ENCODE results near the gene SRP54. TPM values are rescaled to one million over a fixed set of nuclear protein-coding genes. Genes with fewer than 3 reads are reported as not detected.

Gene SRP54
- polyA plus RNA-seq, 3 donors = 24.9 to 33.6 (median 25.4) TPM

GRCh38 chr14:35028435-35028834, 45.6 kb downstream of the SRP54 start:
- H3K9me3 ChIP-seq (replicated peaks in 1 of 2; ENCODE audit: control insufficient read depth in 1 of 2, insufficient read depth in 1 of 2, low read length in 2 of 2) = peaks cover 0 to 4% of the 10 kb centered on the region in 2 donors
- H3K27ac ChIP-seq (ENCODE audit: low read depth in 1 of 2, low read length in 2 of 2) = no peak overlapping the region
- no peaks in the 10 kb centered on the region for H4K20me1 ChIP-seq (ENCODE audit: insufficient read depth, low read length)
- intact Hi-C loops (cut with micrococcal nuclease) = no loop called here
- WGBS (ENCODE audit: insufficient coverage) = no CpG with 5 or more reads among the region's 2 CpGs
- Mint-ChIP-seq H3K27me3 (ENCODE audit: low read depth in 3 of 3) (no peaks in the 10 kb centered on the region), H3K36me3 (peaks cover 60 to 85% of the 10 kb centered on the region in 2 donors), H3K4me1 (no peaks in the 10 kb centered on the region), H3K27ac (no peak overlapping the region), H3K9me3 (peaks cover under 1 to 6% (median 3%) of the 10 kb centered on the region in 7 donors), H3K4me3 (no peak overlapping the region)
- H3K79me2 ChIP-seq (ENCODE audit: insufficient read depth, low read length) = no peaks in the 10 kb centered on the region
- no peak overlapping the region for H3K4me2 ChIP-seq (replicated peaks; ENCODE audit: extremely low read depth, low read length, poor library complexity, severe bottlenecking)
- H3K4me1 ChIP-seq (ENCODE audit: control insufficient read depth in 1 of 2, insufficient read depth in 2 of 2, low read length in 2 of 2) = no peaks in the 10 kb centered on the region
- H3K4me3 ChIP-seq (replicated peaks in 1 of 3; ENCODE audit: low read depth in 2 of 3, low read length in 3 of 3) = no peak overlapping the region
- peaks cover 73 to 88% of the 10 kb centered on the region in 2 donors for H3K36me3 ChIP-seq (replicated peaks in 1 of 2; ENCODE audit: control insufficient read depth in 1 of 2, insufficient read depth in 2 of 2, low read length in 2 of 2)
- TF ChIP-seq, protein P1, sequence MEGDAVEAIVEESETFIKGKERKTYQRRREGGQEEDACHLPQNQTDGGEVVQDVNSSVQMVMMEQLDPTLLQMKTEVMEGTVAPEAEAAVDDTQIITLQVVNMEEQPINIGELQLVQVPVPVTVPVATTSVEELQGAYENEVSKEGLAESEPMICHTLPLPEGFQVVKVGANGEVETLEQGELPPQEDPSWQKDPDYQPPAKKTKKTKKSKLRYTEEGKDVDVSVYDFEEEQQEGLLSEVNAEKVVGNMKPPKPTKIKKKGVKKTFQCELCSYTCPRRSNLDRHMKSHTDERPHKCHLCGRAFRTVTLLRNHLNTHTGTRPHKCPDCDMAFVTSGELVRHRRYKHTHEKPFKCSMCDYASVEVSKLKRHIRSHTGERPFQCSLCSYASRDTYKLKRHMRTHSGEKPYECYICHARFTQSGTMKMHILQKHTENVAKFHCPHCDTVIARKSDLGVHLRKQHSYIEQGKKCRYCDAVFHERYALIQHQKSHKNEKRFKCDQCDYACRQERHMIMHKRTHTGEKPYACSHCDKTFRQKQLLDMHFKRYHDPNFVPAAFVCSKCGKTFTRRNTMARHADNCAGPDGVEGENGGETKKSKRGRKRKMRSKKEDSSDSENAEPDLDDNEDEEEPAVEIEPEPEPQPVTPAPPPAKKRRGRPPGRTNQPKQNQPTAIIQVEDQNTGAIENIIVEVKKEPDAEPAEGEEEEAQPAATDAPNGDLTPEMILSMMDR (IDR thresholded peaks at IDR 0.05) = no peak
- no peak overlapping the region for H3K9ac ChIP-seq (ENCODE audit: insufficient read depth, low read length, poor library complexity, severe bottlenecking)
- H3K27me3 ChIP-seq (ENCODE audit: control insufficient read depth in 2 of 2, insufficient read depth in 2 of 2, low read length in 2 of 2) = no peaks in the 10 kb centered on the region
- DNase-seq = no peak
- H2AFZ ChIP-seq (ENCODE audit: insufficient read depth, low read depth, low read length, poor library complexity, severe bottlenecking) = no peak overlapping the region

- 100% methylated on average over 1 of the region's 2 CpGs for WGBS (ENCODE audit: insufficient coverage)
- TF ChIP-seq, protein P1 (IDR thresholded peaks at IDR 0.05) = no peak
- Histone ChIP-seq H3K9me3 (replicated peaks in 1 of 2; ENCODE audit: control insufficient read depth in 1 of 2, insufficient read depth in 1 of 2, low read length in 2 of 2) (peaks cover 9 to 18% of the 10 kb centered on the region in 2 donors), H3K9ac (ENCODE audit: insufficient read depth, low read length, poor library complexity, severe bottlenecking) (no peak overlapping the region), H3K4me2 (replicated peaks; ENCODE audit: extremely low read depth, low read length, poor library complexity, severe bottlenecking) (no peak overlapping the region), H3K4me3 (replicated peaks in 1 of 3; ENCODE audit: low read depth in 2 of 3, low read length in 3 of 3) (no peak overlapping the region), H3K27ac (ENCODE audit: low read depth in 1 of 2, low read length in 2 of 2) (no peak overlapping the region), H3K27me3 (ENCODE audit: control insufficient read depth in 2 of 2, insufficient read depth in 2 of 2, low read length in 2 of 2) (no peaks in the 10 kb centered on the region), H3K4me1 (ENCODE audit: control insufficient read depth in 1 of 2, insufficient read depth in 2 of 2, low read length in 2 of 2) (no peaks in the 10 kb centered on the region), H4K20me1 (ENCODE audit: insufficient read depth, low read length) (no peaks in the 10 kb centered on the region), H3K79me2 (ENCODE audit: insufficient read depth, low read length) (no peaks in the 10 kb centered on the region), H3K36me3 (replicated peaks in 1 of 2; ENCODE audit: control insufficient read depth in 1 of 2, insufficient read depth in 2 of 2, low read length in 2 of 2) (peaks cover 38 to 58% of the 10 kb centered on the region in 2 donors), H2AFZ (ENCODE audit: insufficient read depth, low read depth, low read length, poor library complexity, severe bottlenecking) (no peak overlapping the region)
- no peaks in the 10 kb centered on the region for H3K4me1 Mint-ChIP-seq
- peaks cover 12 to 26% (median 23%) of the 10 kb centered on the region in 7 donors for H3K9me3 Mint-ChIP-seq
- DNase-seq = no peak
- no peak overlapping the region for H3K4me3 Mint-ChIP-seq
- no peak overlapping the region for H3K27ac Mint-ChIP-seq
- intact Hi-C loops (cut with micrococcal nuclease) = no loop called here
- H3K36me3 Mint-ChIP-seq = peaks cover 40 to 59% of the 10 kb centered on the region in 2 donors
- peaks cover 0 to 1% (median 0%) of the 10 kb centered on the region in 3 donors for H3K27me3 Mint-ChIP-seq (ENCODE audit: low read depth in 3 of 3)
These were observed 49.8 kb downstream of the SRP54 start for GRCh38 chr14:35032562-35032961.
